Measurements from ENCODE around the gene SYT2. TPM values are rescaled to one million over a fixed set of nuclear protein-coding genes. Genes with fewer than 3 reads are reported as not detected.

Gene SYT2
- total and polyA plus RNA-seq, 9 of the 15 experiments (the other 6 are each of a cell fraction or from before 2014, with no cell fraction given): not detected

DNA sequence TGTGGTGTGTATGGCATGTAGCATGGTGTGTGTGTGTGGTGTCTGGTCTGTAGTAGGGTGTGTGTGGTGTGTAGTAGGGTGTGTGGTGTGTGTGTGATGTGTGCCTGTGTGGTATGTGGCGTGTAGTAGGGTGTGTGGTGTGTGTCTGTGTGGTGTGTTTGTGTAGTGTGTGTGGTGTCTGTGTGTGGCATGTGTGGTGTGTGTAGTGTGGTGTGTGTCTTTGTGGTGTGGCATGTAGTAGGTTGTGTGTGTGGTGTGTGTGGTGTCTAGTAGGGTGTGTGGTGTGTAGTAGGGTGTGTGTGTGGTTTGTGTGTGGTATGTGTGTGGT, 85.5 kb downstream of the SYT2 start (continued):
- no peak for TF ChIP-seq SMC3 (conservative IDR thresholded peaks at IDR 0.05; ENCODE audit: insufficient read depth, low read depth, low read length)
- TF ChIP-seq, protein P1, sequence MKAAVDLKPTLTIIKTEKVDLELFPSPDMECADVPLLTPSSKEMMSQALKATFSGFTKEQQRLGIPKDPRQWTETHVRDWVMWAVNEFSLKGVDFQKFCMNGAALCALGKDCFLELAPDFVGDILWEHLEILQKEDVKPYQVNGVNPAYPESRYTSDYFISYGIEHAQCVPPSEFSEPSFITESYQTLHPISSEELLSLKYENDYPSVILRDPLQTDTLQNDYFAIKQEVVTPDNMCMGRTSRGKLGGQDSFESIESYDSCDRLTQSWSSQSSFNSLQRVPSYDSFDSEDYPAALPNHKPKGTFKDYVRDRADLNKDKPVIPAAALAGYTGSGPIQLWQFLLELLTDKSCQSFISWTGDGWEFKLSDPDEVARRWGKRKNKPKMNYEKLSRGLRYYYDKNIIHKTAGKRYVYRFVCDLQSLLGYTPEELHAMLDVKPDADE (conservative IDR thresholded peaks at IDR 0.05; ENCODE audit: control insufficient read depth, low read depth, low read length): no peak
- peak; percentile 31; the same call in 1 of the 2 replicates for TF ChIP-seq EHMT2 (IDR thresholded peaks at IDR 0.05)
- TF ChIP-seq ZNF695 (CRISPR knock-in tag; IDR thresholded peaks at IDR 0.05): no peak
- no peak for TF ChIP-seq SMARCB1 (IDR thresholded peaks at IDR 0.05; ENCODE audit: insufficient read length, low read depth)
- TF ChIP-seq, protein P2, sequence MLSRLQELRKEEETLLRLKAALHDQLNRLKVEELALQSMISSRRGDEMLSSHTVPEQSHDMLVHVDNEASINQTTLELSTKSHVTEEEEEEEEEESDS (CRISPR knock-in tag; IDR thresholded peaks at IDR 0.05): no peak
- no peak for TF ChIP-seq RFX5 (IDR thresholded peaks at IDR 0.05; ENCODE audit: low read depth, low read length)
- peak; percentile 78 for TF ChIP-seq PHF20 (IDR thresholded peaks at IDR 0.05; ENCODE audit: partially characterized antibody)
- TF ChIP-seq, protein P3, sequence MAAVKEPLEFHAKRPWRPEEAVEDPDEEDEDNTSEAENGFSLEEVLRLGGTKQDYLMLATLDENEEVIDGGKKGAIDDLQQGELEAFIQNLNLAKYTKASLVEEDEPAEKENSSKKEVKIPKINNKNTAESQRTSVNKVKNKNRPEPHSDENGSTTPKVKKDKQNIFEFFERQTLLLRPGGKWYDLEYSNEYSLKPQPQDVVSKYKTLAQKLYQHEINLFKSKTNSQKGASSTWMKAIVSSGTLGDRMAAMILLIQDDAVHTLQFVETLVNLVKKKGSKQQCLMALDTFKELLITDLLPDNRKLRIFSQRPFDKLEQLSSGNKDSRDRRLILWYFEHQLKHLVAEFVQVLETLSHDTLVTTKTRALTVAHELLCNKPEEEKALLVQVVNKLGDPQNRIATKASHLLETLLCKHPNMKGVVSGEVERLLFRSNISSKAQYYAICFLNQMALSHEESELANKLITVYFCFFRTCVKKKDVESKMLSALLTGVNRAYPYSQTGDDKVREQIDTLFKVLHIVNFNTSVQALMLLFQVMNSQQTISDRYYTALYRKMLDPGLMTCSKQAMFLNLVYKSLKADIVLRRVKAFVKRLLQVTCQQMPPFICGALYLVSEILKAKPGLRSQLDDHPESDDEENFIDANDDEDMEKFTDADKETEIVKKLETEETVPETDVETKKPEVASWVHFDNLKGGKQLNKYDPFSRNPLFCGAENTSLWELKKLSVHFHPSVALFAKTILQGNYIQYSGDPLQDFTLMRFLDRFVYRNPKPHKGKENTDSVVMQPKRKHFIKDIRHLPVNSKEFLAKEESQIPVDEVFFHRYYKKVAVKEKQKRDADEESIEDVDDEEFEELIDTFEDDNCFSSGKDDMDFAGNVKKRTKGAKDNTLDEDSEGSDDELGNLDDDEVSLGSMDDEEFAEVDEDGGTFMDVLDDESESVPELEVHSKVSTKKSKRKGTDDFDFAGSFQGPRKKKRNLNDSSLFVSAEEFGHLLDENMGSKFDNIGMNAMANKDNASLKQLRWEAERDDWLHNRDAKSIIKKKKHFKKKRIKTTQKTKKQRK (IDR thresholded peaks at IDR 0.05; ENCODE audit: borderline replicate concordance, low read depth, low read length): no peak
- TF ChIP-seq, protein P4, sequence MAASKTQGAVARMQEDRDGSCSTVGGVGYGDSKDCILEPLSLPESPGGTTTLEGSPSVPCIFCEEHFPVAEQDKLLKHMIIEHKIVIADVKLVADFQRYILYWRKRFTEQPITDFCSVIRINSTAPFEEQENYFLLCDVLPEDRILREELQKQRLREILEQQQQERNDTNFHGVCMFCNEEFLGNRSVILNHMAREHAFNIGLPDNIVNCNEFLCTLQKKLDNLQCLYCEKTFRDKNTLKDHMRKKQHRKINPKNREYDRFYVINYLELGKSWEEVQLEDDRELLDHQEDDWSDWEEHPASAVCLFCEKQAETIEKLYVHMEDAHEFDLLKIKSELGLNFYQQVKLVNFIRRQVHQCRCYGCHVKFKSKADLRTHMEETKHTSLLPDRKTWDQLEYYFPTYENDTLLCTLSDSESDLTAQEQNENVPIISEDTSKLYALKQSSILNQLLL (CRISPR knock-in tag; IDR thresholded peaks at IDR 0.05; ENCODE audit: borderline replicate concordance): no peak
- 0 out of 4 replicates have a peak, but pooled peaks of 1 of the 2 experiments have one; percentile 2 for TF ChIP-seq TRIM24 (IDR thresholded peaks at IDR 0.05)
- no peak for TF ChIP-seq ZBTB1 (CRISPR knock-in tag; IDR thresholded peaks at IDR 0.05; ENCODE audit: borderline replicate concordance, low read depth)
- TF ChIP-seq, protein P5, sequence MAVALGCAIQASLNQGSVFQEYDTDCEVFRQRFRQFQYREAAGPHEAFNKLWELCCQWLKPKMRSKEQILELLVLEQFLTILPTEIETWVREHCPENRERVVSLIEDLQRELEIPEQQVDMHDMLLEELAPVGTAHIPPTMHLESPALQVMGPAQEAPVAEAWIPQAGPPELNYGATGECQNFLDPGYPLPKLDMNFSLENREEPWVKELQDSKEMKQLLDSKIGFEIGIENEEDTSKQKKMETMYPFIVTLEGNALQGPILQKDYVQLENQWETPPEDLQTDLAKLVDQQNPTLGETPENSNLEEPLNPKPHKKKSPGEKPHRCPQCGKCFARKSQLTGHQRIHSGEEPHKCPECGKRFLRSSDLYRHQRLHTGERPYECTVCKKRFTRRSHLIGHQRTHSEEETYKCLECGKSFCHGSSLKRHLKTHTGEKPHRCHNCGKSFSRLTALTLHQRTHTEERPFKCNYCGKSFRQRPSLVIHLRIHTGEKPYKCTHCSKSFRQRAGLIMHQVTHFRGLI (CRISPR knock-in tag; IDR thresholded peaks at IDR 0.05): no peak
- no peak for TF ChIP-seq GTF2F1 (IDR thresholded peaks at IDR 0.05; ENCODE audit: low read depth, low read length)
- no peak for TF ChIP-seq PRMT5 (CRISPR knock-in tag; IDR thresholded peaks at IDR 0.05)
- TF ChIP-seq KAT7 (CRISPR knock-in tag; IDR thresholded peaks at IDR 0.05; ENCODE audit: borderline replicate concordance): no peak
- TF ChIP-seq, protein P6, sequence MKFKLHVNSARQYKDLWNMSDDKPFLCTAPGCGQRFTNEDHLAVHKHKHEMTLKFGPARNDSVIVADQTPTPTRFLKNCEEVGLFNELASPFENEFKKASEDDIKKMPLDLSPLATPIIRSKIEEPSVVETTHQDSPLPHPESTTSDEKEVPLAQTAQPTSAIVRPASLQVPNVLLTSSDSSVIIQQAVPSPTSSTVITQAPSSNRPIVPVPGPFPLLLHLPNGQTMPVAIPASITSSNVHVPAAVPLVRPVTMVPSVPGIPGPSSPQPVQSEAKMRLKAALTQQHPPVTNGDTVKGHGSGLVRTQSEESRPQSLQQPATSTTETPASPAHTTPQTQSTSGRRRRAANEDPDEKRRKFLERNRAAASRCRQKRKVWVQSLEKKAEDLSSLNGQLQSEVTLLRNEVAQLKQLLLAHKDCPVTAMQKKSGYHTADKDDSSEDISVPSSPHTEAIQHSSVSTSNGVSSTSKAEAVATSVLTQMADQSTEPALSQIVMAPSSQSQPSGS (CRISPR knock-in tag; IDR thresholded peaks at IDR 0.05): no peak
- TF ChIP-seq, protein P7, sequence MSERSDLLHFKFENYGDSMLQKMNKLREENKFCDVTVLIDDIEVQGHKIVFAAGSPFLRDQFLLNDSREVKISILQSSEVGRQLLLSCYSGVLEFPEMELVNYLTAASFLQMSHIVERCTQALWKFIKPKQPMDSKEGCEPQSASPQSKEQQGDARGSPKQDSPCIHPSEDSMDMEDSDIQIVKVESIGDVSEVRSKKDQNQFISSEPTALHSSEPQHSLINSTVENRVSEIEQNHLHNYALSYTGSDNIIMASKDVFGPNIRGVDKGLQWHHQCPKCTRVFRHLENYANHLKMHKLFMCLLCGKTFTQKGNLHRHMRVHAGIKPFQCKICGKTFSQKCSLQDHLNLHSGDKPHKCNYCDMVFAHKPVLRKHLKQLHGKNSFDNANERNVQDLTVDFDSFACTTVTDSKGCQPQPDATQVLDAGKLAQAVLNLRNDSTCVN (CRISPR knock-in tag; IDR thresholded peaks at IDR 0.05): peak; percentile 92
